Stimulated activated effector memory CD8-positive, alpha-beta T cell treated with anti-CD3 and anti-CD28 coated beads, Interleukin-12 subunit alpha, Interleukin-12 subunit beta, amount 100 ng/mL, for 72 hours (primary cell): ENCODE results near the gene PDGFC.

Experiments
- ATAC-seq: fragments of 150-1000 bp; cut with Tn5 transposase; 2 replicates; pipeline ENCODE4 v1.10.0; 2021
- DNase-seq, 2 donors: peaks; one replicate each; pipeline ENCODE4 v3.0.0; 2021 to 2022; ENCODE audit warnings: low spot score in 2 of 2
- H3K27ac Mint-ChIP-seq: one replicate; pipeline ENCODE4 v1.8.0; 2022; ENCODE audit warnings: mild to moderate bottlenecking, mixed read lengths
- H3K36me3 Mint-ChIP-seq: one replicate; pipeline ENCODE4 v1.8.0; 2022; ENCODE audit warnings: mild to moderate bottlenecking, mixed read lengths
- H3K4me1 Mint-ChIP-seq: one replicate; pipeline ENCODE4 v1.8.0; 2022; ENCODE audit warnings: mixed read lengths
- H3K4me3 Mint-ChIP-seq: one replicate; pipeline ENCODE4 v1.8.0; 2022; ENCODE audit warnings: mild to moderate bottlenecking, mixed read lengths
- H3K9me3 Mint-ChIP-seq: one replicate; pipeline ENCODE4 v1.8.0; 2022; ENCODE audit warnings: mixed read lengths

The PDGFC gene

DNA sequence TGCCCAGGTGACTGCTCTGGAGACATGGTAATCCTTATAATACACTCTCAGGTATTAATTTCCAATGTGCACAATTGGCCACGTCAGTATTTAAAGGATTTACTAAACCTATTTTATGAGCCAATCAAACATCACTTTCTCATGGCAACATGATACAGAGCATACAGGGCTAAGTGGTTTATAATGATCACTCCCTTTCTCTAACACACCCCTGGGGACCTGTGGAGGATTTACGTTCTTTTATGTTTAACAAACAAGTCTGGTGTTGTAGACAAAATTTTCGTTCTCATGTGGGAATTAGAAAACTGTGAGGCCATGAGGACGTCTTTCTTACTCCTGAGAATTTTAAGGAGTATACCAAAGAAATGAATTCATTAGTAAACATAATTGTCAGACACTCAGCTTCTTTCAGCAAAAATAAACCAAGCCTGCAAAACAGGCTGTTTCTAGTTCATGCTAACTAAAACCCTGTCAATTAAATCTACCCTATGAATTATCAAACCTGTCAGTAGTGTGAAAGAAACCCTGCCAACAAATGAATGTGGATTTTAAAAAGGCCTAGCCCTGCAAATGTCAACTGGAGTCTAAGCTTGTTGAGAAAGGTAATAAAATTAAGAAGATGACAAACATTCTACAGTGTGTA lies 155.8 kb downstream of the PDGFC start:
- Mint-ChIP-seq H3K36me3 (no peaks in the 10 kb centered on the region), H3K4me1 (no peaks in the 10 kb centered on the region)

DNA sequence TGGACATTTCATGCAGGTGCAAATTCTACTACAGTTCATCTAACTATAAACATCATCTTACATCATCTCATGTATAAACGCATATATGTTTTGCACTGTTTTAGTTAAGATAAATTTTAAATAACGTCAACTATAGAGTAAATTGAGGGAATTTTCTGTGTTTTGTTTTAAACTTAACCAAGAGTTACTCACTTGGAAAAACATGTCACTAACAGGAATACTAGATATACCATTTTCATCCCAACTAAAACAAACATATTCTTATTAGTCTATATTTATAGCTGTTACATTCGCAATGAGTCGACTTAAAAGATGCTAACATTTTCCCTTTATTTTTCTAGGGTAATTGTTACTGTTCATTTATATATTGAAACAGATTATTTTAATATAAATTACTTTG lies 159.6 kb downstream of the PDGFC start:
- Mint-ChIP-seq H3K36me3 (no peaks in the 10 kb centered on the region), H3K4me3 (no peak overlapping the region), H3K4me1 (no peaks in the 10 kb centered on the region), H3K27ac (no peak overlapping the region), H3K9me3 (peaks cover 13% of the 10 kb centered on the region)
- DNase-seq (no peak), ATAC-seq (no peak)

More for the DNA sequence above, 155.8 kb downstream of the PDGFC start:
- no peak overlapping the region for H3K27ac Mint-ChIP-seq
- ATAC-seq: no peak
- H3K4me3 Mint-ChIP-seq: no peak overlapping the region
- peaks cover 16% of the 10 kb centered on the region for H3K9me3 Mint-ChIP-seq
- DNase-seq: no peak

DNA sequence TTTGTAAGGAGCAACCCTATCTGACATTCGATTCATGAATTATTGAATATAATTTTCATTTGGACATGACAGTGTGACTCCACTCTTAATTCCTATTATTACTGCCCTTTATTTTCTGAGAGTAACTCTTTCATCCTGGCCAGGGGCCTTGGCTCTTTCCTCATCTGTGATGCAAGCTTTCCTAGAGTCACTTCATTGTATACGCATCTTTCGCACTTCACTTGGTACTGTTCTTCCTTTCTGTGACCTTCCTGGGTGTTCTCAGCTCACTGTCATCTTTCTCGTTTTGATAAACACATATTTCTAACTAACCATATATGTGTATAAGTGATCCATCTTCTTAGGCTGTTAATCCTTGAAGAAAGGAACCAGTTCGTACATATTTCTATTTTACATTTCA lies 160.3 kb downstream of the PDGFC start:
- DNase-seq: no peak
- no peak overlapping the region for H3K4me3 Mint-ChIP-seq

DNA sequence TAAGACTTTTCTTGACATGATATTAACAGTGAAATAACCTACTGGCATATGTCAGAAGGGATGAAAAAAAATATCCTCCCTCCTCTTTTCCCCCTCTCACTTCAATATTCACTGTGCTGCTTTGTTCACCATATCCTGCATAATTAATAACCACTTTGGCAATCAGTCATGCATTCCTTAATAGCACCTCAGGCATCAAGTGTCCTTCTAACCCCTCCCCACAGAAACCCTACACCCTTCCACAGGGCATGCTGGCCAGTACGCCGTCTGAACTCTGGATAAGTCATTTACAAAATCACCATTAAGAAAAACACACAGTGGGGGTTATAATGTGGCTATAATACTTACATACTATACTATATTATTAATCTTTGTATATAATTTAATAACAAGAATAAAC lies 165.9 kb downstream of the PDGFC start:
- no peaks in the 10 kb centered on the region for H3K4me1 Mint-ChIP-seq
- ATAC-seq: no peak
- no peak for DNase-seq
- H3K9me3 Mint-ChIP-seq: peaks cover 15% of the 10 kb centered on the region
- H3K27ac Mint-ChIP-seq: no peak overlapping the region
- H3K36me3 Mint-ChIP-seq: no peaks in the 10 kb centered on the region
- H3K4me3 Mint-ChIP-seq: no peak overlapping the region

More for the DNA sequence above, 160.3 kb downstream of the PDGFC start:
- Mint-ChIP-seq H3K36me3 (no peaks in the 10 kb centered on the region), H3K27ac (no peak overlapping the region), H3K4me1 (no peaks in the 10 kb centered on the region), H3K9me3 (peaks cover 13% of the 10 kb centered on the region)
- ATAC-seq: no peak

DNA sequence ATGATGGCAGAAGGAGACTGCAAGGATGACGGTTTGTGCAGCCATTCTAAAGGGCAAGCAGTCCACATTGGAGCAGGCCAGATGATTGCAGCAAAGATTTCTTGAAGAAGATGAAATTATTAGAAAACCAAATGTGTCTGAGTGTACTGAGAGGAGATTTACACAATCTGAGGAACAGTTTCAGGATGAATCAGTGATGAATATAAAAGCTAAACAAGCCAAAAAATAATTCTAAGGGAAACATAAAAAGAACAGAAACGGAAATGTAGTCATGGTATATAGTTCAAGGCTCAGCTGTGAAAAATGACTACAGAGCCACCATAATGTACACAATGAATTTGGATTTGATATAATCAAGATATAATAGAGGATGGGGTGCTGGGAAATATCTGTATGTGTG lies 168.5 kb downstream of the PDGFC start:
- no peaks in the 10 kb centered on the region for H3K36me3 Mint-ChIP-seq
- peaks cover 10% of the 10 kb centered on the region for H3K9me3 Mint-ChIP-seq
- no peak overlapping the region for H3K27ac Mint-ChIP-seq
- DNase-seq: no peak
- ATAC-seq: no peak
- no peaks in the 10 kb centered on the region for H3K4me1 Mint-ChIP-seq
- H3K4me3 Mint-ChIP-seq: no peak overlapping the region

DNA sequence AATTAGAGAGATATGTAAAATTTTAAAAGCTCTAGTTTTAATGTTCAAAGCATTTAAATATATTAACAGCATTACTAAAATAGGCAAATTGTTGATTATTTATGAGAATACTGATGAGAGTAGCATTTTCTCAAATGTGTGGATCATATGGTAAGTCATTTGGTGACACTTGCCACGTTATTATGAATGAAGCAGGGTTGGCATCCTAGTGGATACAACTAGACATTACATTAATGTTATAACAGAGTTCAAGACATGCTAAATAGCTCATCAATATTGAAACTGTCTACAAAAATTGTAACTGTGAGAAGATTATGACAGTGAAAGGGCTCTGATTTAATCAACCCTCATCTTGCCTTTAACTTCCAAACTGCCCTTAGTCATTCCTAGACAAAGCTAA lies 171.1 kb downstream of the PDGFC start:
- no peak for DNase-seq
- Mint-ChIP-seq H3K9me3 (peaks cover 10% of the 10 kb centered on the region), H3K4me3 (no peak overlapping the region), H3K36me3 (no peaks in the 10 kb centered on the region), H3K4me1 (no peaks in the 10 kb centered on the region), H3K27ac (no peak overlapping the region)
- ATAC-seq: no peak

DNA sequence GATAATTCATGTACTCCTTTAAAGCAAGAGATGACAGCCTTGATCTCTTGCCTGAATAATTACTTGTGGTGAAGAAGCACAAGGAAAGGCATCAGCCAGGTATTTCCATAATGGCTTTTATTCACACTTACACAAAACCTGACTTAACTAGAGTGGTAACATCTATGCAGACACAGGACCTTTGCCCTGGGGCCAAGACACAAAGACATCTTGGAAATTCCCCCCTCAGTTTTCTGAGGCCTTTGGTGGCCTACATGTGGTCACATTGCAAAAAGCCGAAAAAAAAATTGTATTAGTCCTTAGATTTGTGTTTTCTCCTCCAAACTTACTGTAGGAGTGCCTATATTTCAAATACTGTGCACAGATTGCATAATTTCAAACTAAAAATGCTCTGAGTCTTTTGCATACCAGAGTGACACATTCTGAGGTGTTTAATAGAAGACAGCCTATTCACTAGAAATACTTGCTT lies 172.4 kb downstream of the PDGFC start:
- Mint-ChIP-seq H3K27ac (no peak overlapping the region), H3K9me3 (peaks cover 13% of the 10 kb centered on the region), H3K4me3 (no peak overlapping the region), H3K36me3 (no peaks in the 10 kb centered on the region), H3K4me1 (no peaks in the 10 kb centered on the region)
- ATAC-seq (no peak), DNase-seq (no peak)

DNA sequence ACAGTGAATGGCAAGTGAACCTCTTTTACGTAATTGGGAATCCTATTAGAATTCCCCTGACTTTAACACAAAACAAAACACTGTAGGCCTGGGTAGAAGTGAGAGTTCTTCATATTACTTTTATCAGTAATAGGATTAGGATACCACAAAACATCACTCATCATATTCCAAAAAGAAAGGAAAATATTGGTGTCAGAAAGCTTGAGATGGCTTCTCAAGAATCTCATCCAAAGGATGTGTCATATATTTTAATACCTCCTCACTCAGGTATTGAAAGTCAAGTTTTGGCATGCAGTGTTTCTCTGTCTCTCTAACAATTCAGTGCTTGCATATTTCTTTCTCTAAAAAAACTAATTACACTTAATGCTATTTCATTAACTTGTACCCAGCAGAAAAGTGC lies 173.2 kb downstream of the PDGFC start:
- Mint-ChIP-seq H3K4me3 (no peak overlapping the region), H3K27ac (no peak overlapping the region), H3K36me3 (no peaks in the 10 kb centered on the region), H3K4me1 (no peaks in the 10 kb centered on the region), H3K9me3 (peaks cover 13% of the 10 kb centered on the region)
- DNase-seq: no peak
- ATAC-seq: no peak

DNA sequence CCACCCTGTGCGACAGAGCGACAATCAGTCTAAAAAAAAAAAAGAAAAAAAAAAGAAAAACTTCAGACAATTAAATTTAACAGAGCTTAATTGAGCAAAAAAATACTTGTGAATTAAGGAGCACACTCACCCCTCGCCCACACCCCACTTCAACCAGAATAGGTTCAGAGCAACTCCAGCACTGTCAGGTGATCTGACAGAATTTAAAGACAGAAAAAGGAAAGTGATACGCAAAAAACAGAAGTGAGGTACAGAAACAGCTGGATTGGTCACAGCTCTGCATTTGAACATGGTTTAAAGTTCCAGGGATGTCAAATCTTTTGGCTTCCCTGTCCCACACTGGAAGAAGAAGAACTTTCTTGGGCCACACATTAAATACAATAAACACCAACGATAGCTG lies 174.4 kb downstream of the PDGFC start:
- H3K36me3 Mint-ChIP-seq: no peaks in the 10 kb centered on the region
- H3K4me1 Mint-ChIP-seq: no peaks in the 10 kb centered on the region
- no peak overlapping the region for H3K4me3 Mint-ChIP-seq
- no peak for DNase-seq
- ATAC-seq: no peak
- H3K27ac Mint-ChIP-seq: no peak overlapping the region
- peaks cover 6% of the 10 kb centered on the region for H3K9me3 Mint-ChIP-seq

DNA sequence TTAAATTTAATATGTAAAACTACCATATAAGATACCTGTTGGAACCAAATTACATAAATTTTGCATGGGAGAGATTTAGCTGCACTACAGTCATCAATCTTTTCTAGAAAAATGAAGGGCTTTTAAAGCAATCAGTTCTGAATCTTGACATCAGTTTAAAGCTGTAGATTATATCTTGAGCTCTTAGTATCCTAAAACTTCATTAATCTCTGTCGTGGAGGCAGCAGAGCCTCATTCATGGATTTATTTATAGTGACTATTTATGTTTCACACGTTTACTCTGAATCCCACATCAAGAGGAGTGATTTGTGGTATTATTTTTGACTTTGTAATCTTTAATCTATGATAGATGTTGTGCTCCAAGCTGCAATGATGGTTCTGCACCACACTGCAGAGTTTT lies 175.9 kb downstream of the PDGFC start:
- no peak for ATAC-seq
- DNase-seq: no peak
- Mint-ChIP-seq H3K4me3 (no peak overlapping the region), H3K4me1 (no peaks in the 10 kb centered on the region), H3K27ac (no peak overlapping the region), H3K9me3 (peaks cover 3% of the 10 kb centered on the region), H3K36me3 (no peaks in the 10 kb centered on the region)

DNA sequence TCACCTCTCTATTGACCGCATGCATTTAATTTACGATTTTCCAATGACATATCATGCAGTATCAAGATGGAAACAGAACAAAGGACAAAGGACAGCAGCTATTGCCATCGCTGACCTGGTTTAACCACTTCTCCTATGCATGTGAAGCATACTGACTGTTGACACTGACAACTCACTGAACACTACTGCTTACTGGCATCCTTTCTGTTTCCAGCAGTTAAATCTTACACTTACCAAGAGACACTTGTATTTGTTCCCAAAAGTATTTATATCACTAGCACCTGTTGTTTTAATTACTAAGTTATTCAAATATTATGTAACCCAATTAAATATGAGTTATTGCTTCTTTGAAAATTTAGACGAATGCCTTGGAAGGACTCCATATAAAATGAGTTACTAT lies 176.7 kb downstream of the PDGFC start:
- DNase-seq (no peak), ATAC-seq (no peak)
- Mint-ChIP-seq H3K36me3 (no peaks in the 10 kb centered on the region), H3K4me1 (no peaks in the 10 kb centered on the region), H3K9me3 (peaks cover 3% of the 10 kb centered on the region), H3K27ac (no peak overlapping the region), H3K4me3 (no peak overlapping the region)

DNA sequence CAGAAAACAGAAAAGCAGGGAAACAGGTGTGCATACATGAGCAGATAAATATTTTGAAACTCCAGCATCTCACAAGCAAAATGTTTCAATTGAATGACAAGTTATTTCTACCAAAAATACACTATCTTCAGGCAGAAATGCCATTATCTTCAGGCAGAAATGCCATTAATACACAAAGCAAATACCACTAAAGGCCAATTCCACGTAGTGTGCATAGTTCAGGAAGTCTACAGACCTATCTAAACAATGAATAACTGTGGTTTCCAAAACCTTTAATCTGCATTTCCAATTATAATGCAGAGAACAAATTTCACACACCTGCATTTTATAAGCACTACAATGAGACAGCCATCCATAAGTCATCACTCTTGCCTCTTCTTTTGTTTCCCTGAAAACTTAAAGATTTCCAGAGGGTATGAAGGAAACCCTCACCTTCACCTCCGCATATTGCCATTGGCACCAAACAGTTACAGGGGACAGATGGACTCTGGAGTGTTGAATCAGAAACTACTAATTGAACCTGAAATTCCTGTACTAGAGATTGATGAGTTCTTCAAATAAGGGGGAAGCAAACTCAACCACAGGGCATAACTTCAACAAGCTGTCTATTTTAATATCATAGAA lies 179.0 kb downstream of the PDGFC start:
- no peak overlapping the region for H3K4me3 Mint-ChIP-seq
- no peak for ATAC-seq
- H3K27ac Mint-ChIP-seq: no peak overlapping the region
- no peaks in the 10 kb centered on the region for H3K36me3 Mint-ChIP-seq
- peaks cover 3% of the 10 kb centered on the region for H3K9me3 Mint-ChIP-seq
- DNase-seq: no peak
- H3K4me1 Mint-ChIP-seq: no peaks in the 10 kb centered on the region

DNA sequence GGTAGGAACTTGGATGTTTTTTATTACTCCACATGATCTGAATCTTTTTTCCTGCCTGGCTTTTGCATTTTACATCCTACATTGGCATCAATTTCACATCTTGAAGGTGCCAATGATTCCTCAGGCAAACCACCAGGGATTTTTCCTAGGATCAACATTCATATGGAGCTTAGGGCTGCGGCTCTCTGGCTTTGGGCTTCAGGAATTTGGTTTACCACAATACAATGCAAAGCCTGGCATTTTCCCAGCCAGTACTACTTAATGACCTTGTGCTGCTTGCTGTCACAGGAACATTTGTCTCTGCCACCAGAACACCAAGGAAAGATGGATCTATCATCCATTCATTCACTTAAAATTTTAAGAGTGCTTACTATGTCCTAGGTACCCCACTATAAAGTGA lies 180.7 kb downstream of the PDGFC start:
- DNase-seq (no peak), ATAC-seq (no peak)

DNA sequence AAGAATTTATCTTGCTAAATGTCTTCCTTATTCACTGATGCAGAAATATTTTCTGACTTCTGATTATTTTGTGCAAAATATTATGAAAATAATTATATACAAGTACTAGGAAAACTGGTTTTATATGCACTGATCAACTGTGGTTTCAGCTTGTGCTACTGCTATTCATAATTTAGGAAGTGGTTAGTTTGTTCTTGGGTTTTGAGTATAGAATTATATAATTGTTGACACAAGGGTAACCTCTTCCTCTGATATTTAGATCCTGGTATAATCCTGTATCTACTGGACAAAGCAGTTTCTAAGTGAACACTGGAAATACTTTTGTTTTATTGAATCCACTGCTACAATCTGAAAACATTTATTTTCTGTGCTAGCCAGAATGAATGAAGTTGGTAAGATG lies 182.8 kb downstream of the PDGFC start:
- H3K36me3 Mint-ChIP-seq: no peaks in the 10 kb centered on the region
- H3K4me1 Mint-ChIP-seq: no peaks in the 10 kb centered on the region
- H3K27ac Mint-ChIP-seq: no peak overlapping the region
- no peak overlapping the region for H3K4me3 Mint-ChIP-seq
- DNase-seq: no peak
- no peak for ATAC-seq
- peaks cover 7% of the 10 kb centered on the region for H3K9me3 Mint-ChIP-seq

More for the DNA sequence above, 180.7 kb downstream of the PDGFC start:
- H3K4me1 Mint-ChIP-seq: no peaks in the 10 kb centered on the region
- no peak overlapping the region for H3K4me3 Mint-ChIP-seq
- H3K36me3 Mint-ChIP-seq: no peaks in the 10 kb centered on the region
- H3K27ac Mint-ChIP-seq: no peak overlapping the region
- peaks cover 3% of the 10 kb centered on the region for H3K9me3 Mint-ChIP-seq

DNA sequence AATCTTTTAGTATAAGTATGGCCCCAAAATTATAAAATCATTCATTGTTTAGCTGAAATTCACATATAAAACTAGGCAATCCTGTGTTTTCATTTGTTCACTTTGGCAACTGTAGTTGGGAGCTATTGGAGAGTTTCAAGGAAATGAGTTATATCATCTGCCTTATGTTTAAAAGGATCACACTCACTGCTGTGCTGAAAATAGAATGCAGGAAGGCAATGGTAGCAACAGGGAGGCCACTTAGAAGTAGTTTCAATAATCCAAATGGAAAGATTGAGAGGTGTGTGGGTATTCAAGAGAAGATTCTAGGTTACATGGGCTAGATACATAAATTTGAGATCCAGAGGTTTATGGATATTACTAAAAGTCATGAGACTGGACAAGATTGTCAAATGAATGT lies 184.9 kb downstream of the PDGFC start:
- no peaks in the 10 kb centered on the region for H3K4me1 Mint-ChIP-seq
- no peak overlapping the region for H3K27ac Mint-ChIP-seq
- no peak overlapping the region for H3K4me3 Mint-ChIP-seq
- no peak for DNase-seq
- H3K9me3 Mint-ChIP-seq: peaks cover 16% of the 10 kb centered on the region
- no peaks in the 10 kb centered on the region for H3K36me3 Mint-ChIP-seq
- no peak for ATAC-seq

DNA sequence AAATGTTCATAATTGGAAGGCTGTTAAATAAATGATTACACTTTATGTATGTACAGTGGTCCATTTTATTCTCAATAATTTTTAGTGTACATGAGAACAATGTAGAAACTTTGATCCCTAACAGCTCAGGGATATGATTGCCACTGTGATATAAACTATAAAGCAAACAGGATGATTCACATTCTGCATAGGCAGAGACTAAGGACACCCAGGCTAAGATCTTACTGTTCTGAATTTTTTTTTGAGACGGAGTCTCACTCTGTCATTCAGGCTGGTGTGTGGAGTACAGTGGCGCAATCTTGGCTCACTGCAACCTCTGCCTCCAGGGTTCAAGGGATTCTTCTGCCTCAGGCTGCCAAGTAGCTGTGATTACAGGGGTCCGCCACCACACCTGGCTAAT lies 186.6 kb downstream of the PDGFC start:
- no peaks in the 10 kb centered on the region for H3K36me3 Mint-ChIP-seq
- no peak overlapping the region for H3K27ac Mint-ChIP-seq
- no peaks in the 10 kb centered on the region for H3K4me1 Mint-ChIP-seq
- DNase-seq (no peak), ATAC-seq (no peak)
- H3K9me3 Mint-ChIP-seq: peaks cover 20% of the 10 kb centered on the region
- no peak overlapping the region for H3K4me3 Mint-ChIP-seq
